Endothelial cell of coronary artery (primary cell): Measurements from ENCODE around the gene PNPLA4. TPM values are rescaled to one million over a fixed set of nuclear protein-coding genes. Genes with fewer than 3 reads are reported as not detected.

Experiments used
- total RNA-seq: library from RNA; depleted of rRNA; stranded (reverse); fragments of >200 nt; gene quantifications from 2 replicates; pipeline ENCODE4 v1.2.3, GENCODE V29; 2014

Gene PNPLA4
- total RNA-seq: 8.5 and 10.4 TPM in 2 replicates

GRCh38 chrX:7927259-7928167, at the start of gene PNPLA4:
PNPLA4 (minus strand) TSS chrX:7927413; CDS start chrX:7926119, 1,294 bp downstream.

Other genes with a start within 250 kb of the PNPLA4 start
- gene VCX, start 84.2 kb downstream of the PNPLA4 start, total RNA-seq: not detected in 2 replicates
- gene VCX2, start 243.9 kb upstream of the PNPLA4 start, total RNA-seq: not detected in 2 replicates